C4-2B (cell line): Measurements from ENCODE around the gene LTBP1.

Experiments
- ZFX ChIP-seq: fragments of 450-650 bp; IDR thresholded peaks from 2 replicates; pipeline ENCODE4 v1.6.1; 2017
- TF ChIP-seq, protein P1 (sequence below): fragments of 450-650 bp; conservative IDR thresholded peaks from 2 replicates; pipeline ENCODE4 v1.5.1; 2017; ENCODE audit warnings: mild to moderate bottlenecking

DNA sequence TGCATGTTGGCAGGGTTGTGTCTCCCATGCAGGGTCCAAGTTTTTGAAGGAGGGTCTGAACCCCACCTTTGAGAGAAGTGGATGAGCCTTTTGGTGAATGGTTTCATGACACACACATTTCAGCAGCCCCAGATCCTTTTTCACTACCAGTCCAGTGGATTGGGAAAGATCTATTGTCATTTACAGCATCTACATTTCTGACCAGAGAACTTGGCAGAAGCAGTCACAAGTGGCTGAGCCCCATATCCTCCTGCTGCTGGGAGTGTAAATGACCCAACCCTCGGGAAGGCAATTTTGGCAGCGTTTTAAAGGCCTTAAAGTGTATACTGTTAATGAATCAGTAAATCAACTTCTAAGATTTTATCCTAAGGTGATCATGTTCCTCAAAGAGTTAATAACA is 355.6 kb downstream of the LTBP1 start:
- TF ChIP-seq, protein P1, sequence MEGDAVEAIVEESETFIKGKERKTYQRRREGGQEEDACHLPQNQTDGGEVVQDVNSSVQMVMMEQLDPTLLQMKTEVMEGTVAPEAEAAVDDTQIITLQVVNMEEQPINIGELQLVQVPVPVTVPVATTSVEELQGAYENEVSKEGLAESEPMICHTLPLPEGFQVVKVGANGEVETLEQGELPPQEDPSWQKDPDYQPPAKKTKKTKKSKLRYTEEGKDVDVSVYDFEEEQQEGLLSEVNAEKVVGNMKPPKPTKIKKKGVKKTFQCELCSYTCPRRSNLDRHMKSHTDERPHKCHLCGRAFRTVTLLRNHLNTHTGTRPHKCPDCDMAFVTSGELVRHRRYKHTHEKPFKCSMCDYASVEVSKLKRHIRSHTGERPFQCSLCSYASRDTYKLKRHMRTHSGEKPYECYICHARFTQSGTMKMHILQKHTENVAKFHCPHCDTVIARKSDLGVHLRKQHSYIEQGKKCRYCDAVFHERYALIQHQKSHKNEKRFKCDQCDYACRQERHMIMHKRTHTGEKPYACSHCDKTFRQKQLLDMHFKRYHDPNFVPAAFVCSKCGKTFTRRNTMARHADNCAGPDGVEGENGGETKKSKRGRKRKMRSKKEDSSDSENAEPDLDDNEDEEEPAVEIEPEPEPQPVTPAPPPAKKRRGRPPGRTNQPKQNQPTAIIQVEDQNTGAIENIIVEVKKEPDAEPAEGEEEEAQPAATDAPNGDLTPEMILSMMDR, result no peak
- no peak for TF ChIP-seq ZFX
